GM18519 (cell line): ENCODE data around the gene TSKS.
A peak's percentile ranks its signal among the peaks of the same experiment; 100 is the strongest.

Source experiments
- ATAC-seq: cut with Tn5 transposase; IDR thresholded peaks from one replicate; pipeline ENCODE4 v1.9.1; 2021; ENCODE audit warnings: mild to moderate bottlenecking, moderate library complexity; ENCODE audit not compliant: unreplicated experiment, low FRiP score

The TSKS gene

DNA sequence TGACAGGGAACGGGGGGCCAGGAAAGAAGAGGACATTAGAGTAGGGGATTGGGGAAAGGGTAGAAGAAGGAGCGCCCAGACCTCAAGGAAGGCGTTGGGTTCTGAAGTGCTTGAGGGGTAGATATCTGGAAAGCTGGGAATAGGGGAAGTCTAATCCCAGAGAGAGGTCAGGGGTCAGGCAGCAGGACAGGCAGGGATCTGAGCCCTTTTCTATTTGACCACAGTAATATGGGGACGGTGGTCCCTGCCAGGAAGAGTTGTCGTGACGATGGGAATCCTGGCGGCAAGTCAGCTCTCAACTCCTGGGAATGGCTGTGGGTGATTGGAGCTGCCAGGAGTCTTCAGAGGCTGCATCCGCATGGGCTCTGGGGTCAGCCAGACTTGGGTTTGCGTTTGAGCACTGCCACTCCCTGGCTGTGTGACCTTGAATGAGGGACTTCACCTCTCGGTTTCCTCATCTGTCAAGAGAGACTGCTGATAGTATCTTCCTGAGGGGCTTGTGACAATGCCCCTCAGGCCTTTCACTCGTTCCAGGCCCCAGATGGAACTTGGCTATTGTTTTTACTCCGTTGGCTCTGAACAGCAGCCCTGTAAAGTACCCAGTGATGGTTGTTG is 5.0 kb upstream of the TSKS start:
- no peak for ATAC-seq

DNA sequence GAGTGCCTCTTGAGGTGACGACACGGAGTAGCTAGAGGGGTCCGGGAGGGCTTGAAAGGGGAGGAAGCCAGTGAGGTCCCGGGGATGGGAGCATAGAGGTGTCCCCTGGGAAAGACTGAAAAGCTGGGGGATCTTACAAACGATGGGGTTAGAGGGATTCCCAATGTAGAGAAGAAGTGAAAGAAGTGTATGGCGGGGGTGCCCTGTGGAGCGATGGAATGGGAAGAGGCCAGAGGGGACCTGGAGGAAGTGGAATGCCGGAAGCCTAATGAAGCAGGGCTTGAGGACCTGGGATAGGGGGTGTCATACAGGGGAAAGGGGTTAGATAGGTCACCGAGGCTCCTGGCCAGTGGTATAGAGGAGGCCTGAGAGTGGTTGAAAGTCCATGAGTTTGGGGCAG is 4.3 kb upstream of the TSKS start:
- no peak for ATAC-seq

DNA sequence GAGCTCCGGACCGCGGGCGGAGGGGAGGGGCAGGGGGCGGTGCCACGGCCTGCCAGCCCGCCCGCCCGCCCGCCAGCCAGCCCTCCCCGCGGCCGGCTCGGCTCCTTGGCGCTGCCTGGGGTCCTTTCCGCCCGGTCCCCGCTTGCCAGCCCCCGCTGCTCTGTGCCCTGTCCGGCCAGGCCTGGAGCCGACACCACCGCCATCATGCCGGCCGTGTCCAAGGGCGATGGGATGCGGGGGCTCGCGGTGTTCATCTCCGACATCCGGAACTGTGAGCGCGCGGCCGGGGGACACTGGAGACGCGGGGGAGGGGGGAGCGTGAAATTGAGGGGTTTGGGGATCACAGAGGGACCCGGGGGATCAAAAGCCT is 3.8 kb upstream of the TSKS start, which contains the start of gene AP2A1:
TSS of gene AP2A1 (plus strand) at position 72 of the 370 bp plus-strand sequence. CDS start at position 205, 133 bp downstream.
- no peak for ATAC-seq

GRCh38 chr19:49766007-49766929 is 3.2 kb upstream of the TSKS start:
- ATAC-seq = peak; percentile 83

DNA sequence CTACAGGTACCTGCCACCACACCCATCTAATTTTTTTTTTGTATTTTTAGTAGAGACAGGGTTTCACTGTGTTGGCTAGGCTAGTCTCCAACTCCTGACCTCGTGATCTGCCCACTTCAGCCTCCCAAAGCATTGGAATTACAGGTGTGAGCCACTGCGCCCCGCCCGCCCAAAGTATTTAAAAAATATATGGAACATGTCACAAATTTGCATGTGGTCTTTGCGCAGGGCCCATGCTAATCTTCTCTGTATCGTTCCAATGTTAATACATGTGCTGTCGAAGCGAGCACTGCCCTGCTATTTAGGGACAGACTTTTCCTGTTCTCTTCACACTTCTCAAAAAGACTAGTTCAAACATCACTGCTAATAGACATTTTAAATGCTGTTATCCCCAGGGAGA is 1.2 kb upstream of the TSKS start:
- no peak for ATAC-seq

GRCh38 chr19:49761625-49762311 is 1.3 kb downstream of the TSKS start:
- no peak for ATAC-seq

DNA sequence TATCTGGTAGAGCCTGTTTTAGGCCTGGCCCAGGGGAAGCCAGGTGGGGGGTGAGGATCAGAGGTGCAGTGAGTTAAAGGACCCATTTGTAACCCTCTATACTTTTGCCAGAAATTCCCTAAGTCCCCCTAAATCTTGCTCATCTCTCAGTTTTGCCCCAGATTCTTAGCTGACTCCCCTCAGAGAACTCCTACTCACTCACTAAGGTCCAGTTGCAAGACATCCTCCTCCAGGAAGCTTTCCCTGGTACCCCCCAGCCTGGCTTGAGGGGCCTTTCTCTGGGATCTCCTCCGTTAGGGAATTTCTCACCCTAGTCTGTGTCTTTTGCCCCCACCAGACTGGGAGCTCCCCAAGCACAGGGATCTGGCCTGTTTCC is 1.9 kb downstream of the TSKS start:
- no peak for ATAC-seq

GRCh38 chr19:49758292-49758691 is 4.8 kb downstream of the TSKS start:
- ATAC-seq = no peak

DNA sequence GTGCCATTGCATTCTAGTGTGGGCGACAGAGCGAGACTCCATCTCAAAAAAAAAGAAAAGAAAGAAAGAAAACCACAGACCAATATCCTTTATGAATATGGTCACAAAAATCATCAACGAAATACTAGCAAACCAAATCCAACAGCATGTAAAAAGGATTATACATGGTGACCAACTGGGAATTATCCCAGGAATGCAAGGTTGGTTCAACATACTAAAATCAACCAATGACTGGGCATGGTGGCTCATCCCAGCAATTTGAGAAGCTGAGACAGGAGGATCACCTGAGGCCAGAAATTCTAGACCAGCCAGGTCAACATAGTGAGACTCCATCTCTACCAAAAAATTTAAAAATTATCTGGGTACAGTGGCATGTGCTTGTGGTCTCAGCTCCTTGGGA is 7.2 kb downstream of the TSKS start:
- ATAC-seq = no peak

GRCh38 chr19:49752701-49753100 is 10.4 kb downstream of the TSKS start:
- no peak for ATAC-seq

DNA sequence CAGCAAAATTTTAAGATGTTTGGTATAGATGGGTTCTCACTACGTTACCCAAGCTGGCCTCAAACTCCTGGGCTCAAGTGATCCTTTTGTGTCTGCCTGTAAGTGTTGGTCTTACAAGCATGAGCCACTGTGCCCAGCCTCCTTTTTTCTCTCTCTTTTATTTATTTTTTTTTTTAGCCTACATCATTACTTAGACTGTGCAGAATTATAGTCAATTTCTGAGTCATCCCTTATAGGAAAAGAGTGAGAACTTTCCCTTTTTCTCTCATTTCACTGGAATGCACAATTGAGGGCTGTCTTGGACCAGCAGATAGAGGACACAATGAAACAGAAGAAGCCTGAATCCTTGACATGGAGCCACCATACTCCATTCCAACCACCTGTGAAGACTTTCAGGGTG is 13.3 kb downstream of the TSKS start:
- no peak for ATAC-seq

GRCh38 chr19:49749055-49749716 is 13.9 kb downstream of the TSKS start:
- no peak for ATAC-seq

DNA sequence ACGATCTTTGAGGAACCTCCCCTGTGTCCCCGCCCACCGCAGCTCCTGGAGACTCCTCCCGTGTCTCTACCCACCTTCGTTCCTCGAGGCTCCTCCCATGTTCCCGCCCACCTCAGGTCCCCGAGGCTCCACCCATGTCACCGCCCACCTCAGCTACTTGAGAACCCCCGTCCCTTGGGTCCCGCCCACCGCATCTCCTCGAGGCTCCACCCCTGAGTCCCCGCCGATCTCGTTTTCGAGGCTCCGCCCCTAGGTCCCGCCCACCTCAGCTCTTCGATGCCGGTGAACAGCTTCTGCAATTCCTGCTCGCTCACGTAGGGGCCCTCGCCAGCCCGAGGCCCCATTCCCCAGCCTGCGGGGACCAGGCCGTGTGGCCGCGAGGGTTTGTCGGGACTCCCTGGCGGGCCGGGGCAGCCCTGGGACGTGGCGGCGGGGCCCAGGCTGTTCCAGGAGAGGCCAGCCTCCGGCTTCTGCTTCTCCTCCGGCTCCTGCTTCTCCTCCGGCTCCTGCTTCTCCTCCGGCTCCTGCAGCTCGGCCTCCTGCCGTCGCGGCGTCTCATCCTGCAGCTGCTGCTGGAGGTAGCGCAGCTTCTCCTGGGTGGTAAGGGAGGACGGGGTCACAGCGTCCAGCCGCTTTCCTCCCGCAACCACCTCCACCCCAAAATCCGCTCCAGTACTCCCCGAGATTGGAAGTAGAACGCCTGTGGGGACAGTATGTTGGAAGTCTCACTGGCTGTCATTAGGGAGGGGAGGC is 16.7 kb downstream of the TSKS start:
- no peak for ATAC-seq

GRCh38 chr19:49744946-49745381 is 18.1 kb downstream of the TSKS start:
- ATAC-seq = no peak

DNA sequence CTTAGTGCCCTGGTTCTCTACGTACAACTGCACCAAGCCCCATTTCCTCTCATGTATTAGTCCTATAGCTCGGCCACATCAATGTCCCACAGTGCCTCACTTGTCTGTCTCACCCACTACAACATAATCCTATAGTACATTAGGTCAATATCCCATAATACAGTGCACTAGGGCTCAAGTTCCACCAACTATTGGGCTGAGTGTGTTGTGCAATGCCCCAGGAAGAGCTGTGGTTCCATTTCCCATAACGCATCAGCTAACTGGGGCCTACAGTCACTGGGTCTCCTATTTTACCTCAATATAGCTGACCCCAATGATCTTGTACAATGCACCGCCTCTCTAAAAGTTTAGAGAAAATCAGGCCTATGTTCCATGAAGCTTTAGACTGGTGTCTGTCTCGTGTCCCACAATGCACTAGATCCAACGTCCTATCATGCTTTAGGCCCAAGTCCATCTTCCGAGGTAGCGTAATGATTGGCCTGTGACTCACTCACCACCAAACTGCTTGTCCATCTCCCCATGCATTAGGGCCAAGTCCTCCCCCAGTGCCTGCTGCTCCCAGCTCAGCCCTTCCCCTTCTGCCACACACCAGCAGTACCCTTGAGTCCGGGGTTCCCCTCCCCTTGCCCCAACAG is 21.8 kb downstream of the TSKS start:
- ATAC-seq = no peak

DNA sequence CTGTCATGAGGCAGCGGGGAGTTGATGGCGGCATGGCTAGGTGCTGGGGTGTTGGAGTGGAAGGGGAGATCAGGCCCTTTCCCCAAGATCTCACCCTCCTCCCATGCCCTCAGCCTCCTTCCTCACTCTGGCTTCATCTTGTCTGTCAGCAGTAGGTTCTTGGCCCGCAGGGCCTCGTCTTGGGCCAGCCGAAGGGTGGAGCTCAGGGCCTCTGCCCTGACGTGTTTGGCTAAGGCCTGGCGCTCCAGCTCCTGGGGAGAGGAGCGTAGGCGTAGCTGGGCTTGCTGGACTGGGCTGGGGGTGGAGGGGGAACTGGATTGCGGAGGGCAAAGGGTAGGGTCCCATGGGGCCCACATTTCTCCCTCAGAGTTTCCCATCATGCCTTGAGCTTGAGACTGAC is 23.2 kb downstream of the TSKS start:
- ATAC-seq = no peak

DNA sequence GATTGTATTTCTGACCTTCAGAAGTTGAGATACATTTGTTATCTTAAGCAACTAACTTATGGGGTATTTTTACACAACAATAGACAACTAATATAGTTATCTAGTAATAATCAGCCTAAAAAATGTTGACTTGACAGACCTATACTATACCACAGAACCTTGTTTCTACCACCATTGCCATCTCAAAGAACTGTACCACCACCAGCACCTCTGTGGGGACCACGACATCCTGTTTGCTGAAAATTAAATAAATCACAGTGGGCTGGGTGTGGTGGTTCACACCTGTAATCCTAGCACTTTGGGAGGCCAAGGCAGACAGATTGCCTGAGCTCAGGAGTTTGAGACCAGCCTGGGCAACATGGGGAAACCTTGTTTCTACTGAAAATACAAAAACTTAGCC is 24.0 kb downstream of the TSKS start:
- ATAC-seq = no peak

DNA sequence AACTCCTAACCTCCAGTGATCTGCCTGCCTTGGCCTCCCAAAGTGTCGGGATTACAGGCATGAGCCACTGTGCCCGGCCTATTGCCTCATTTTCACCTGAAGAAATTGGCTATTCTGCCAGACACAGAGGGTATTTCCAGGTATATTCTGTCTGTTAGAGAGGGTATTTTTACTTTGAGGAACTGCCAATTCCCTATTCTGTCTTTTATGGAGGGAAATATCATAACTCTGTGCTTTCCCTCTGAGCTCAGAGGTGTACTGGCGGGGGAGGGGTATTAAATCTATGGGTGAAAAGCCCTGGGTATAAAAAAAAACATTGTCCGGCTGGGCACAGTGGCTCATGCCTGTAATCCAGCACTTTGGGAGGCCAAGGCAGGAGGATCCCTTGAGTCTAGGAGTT is 24.8 kb downstream of the TSKS start:
- no peak for ATAC-seq

DNA sequence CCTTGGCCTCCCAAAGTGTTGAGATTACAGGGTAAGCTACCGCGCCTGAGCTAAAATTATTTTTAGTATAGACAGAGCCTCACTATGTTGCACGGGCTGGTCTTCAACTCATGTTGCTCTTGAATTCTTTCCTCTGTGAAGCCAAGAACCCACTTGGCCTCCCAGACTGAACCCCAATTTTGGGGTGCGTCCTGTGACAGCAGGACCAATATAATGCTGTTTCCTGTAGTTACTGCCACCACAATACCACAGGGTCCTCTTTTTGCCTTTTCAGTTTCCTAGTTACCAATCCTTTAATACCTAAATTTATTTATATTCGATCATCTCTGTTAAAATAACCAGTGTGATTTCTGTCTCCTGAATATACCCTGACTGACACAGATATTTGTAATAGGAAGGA is 32.9 kb downstream of the TSKS start:
- ATAC-seq = no peak
